ENCODE results near the gene OR8G1.

The OR8G1 gene

GRCh38 chr11:124240621-124241397, at the start of gene OR8G1:
TSS of gene OR8G1 (plus strand) at chr11:124241095. CDS start at chr11:124249676, 8,581 bp downstream.
- TF ChIP-seq CTCF (IDR thresholded peaks at IDR 0.05) (no peak), ZFX (IDR thresholded peaks at IDR 0.05; ENCODE audit: borderline replicate concordance) (no peak)
- no peak within 1 kb of the TSS for H3K27ac ChIP-seq

GRCh38 chr11:124193221-124194010, 47.5 kb upstream of the OR8G1 start:
- H3K27ac ChIP-seq: no peak overlapping the region
- TF ChIP-seq ZFX (IDR thresholded peaks at IDR 0.05; ENCODE audit: borderline replicate concordance): no peak

- no peak for TF ChIP-seq ZFX (IDR thresholded peaks at IDR 0.05; ENCODE audit: borderline replicate concordance)
- no peak for TF ChIP-seq CTCF (IDR thresholded peaks at IDR 0.05)
- H3K27ac ChIP-seq: no peak overlapping the region
These were observed 46.4 kb upstream of the OR8G1 start for GRCh38 chr11:124194293-124195188.

GRCh38 chr11:124195189-124195734, 45.6 kb upstream of the OR8G1 start:
- no peak overlapping the region for H3K27ac ChIP-seq
- TF ChIP-seq CTCF (IDR thresholded peaks at IDR 0.05) (peak; percentile 84), ZFX (IDR thresholded peaks at IDR 0.05; ENCODE audit: borderline replicate concordance) (no peak)

- no peak for TF ChIP-seq ZFX (IDR thresholded peaks at IDR 0.05; ENCODE audit: borderline replicate concordance)
- TF ChIP-seq CTCF (IDR thresholded peaks at IDR 0.05): no peak
- no peak overlapping the region for H3K27ac ChIP-seq
These were observed 42.9 kb upstream of the OR8G1 start for GRCh38 chr11:124197999-124198398.

- no peak overlapping the region for H3K27ac ChIP-seq
- TF ChIP-seq ZFX (IDR thresholded peaks at IDR 0.05; ENCODE audit: borderline replicate concordance) (no peak), CTCF (IDR thresholded peaks at IDR 0.05) (no peak)
These were observed 42.0 kb upstream of the OR8G1 start for GRCh38 chr11:124198897-124199296.

- no peak overlapping the region for H3K27ac ChIP-seq
- TF ChIP-seq ZFX (IDR thresholded peaks at IDR 0.05; ENCODE audit: borderline replicate concordance): no peak
- TF ChIP-seq CTCF (IDR thresholded peaks at IDR 0.05): no peak
These were observed 41.2 kb upstream of the OR8G1 start for GRCh38 chr11:124199702-124200101.

All from 22Rv1 (cell line).